Prostate gland (tissue), 2 donors: ENCODE results near the gene EPN3. TPM values are rescaled to one million over a fixed set of nuclear protein-coding genes. Genes with fewer than 3 reads are reported as not detected.
A peak's percentile ranks its signal among the peaks of the same experiment; 100 is the strongest.

ENCODE experiments used
- DNase-seq: peaks from one replicate; pipeline ENCODE4 v3.0.0-alpha.2; 2019; ENCODE audit warnings: low spot score
- H3K27ac ChIP-seq, 2 donors: fragments of 200-600 bp; sonication (generic); 2 replicates each; pipeline ENCODE4 v1.5.1; 2017 to 2019
- H3K27me3 ChIP-seq: fragments of 200-600 bp; sonication (generic); replicated peaks from 2 replicates; pipeline ENCODE4 v1.5.1; 2019; ENCODE audit not compliant: insufficient read depth
- H3K36me3 ChIP-seq, 2 donors: fragments of 200-600 bp; sonication (generic); 1 replicate in 1 of 2; 2 replicates in 1 of 2; pipeline versions ENCODE4 v1.5.1 to v1.8.1; 2017 to 2019
- H3K4me1 ChIP-seq: fragments of 200-600 bp; sonication (generic); replicated peaks from 2 replicates; pipeline ENCODE4 v1.5.1; 2019
- H3K4me3 ChIP-seq, 2 donors: fragments of 200-600 bp; sonication (generic); 2 replicates each; pipeline ENCODE4 v1.5.1; 2017 to 2019
- H3K9me3 ChIP-seq: fragments of 200-600 bp; sonication (generic); 2 replicates; pipeline ENCODE4 v1.5.1; 2017
- CTCF ChIP-seq, 4 experiments: fragments of 200-600 bp in 2 of 4; fragments of 450-650 bp in 2 of 4; sonication (generic) in 2 of 4; IDR thresholded peaks; 1 replicate in 3 of 4; 2 replicates in 1 of 4; pipeline ENCODE4 v1.5.1; 2016 to 2019; ENCODE audit warnings: antibody characterized with exemption in 4 of 4, mild to moderate bottlenecking in 2 of 4, moderate library complexity in 2 of 4
- POLR2A ChIP-seq: fragments of 450-650 bp; IDR thresholded peaks from one replicate; pipeline ENCODE4 v1.6.1; 2016; ENCODE audit warnings: antibody characterized with exemption, mild to moderate bottlenecking
- POLR2AphosphoS5 ChIP-seq: sonication (generic); formaldehyde crosslinking; IDR thresholded peaks from one replicate; pipeline ENCODE4 v1.6.1; 2017; ENCODE audit warnings: antibody characterized with exemption
- WGBS: methylation state at CpG from one replicate; pipeline ENCODE4 v1.1.5; 2018; 5-methylcytosine and 5-hydroxymethylcytosine counted together
- intact Hi-C: fragments of 100-400 bp; cut with DNase I; formaldehyde crosslinking; loops from one replicate; pipeline ENCODE4 v1.14.2; 2022
- total RNA-seq, 2 donors: library from RNA; depleted of rRNA; stranded (reverse); fragments of >200 nt; gene quantifications; one replicate each; pipeline ENCODE4 v1.1.0, GENCODE V29; 2016

EPN3 gene
- total RNA-seq, 2 donors from 2014 or later, result 60.8 to 108 TPM

- Histone ChIP-seq H3K27ac (no peak overlapping the region), H3K27me3 (peaks cover 10% of the 10 kb centered on the region), H3K4me3 (peak overlapping the region; percentile 37 to 43), H3K4me1 (peaks cover 19% of the 10 kb centered on the region), H3K9me3 (no peaks in the 10 kb centered on the region), H3K36me3 (no peaks in the 10 kb centered on the region)
- no peak for DNase-seq
- TF ChIP-seq POLR2AphosphoS5 (no peak), CTCF (IDR thresholded peaks at IDR 0.05) (no peak)
- intact Hi-C loops, result no loop called here
- 0% methylated on average over 40 of the region's 88 CpGs for WGBS
Observed at GRCh38 chr17:50560931-50561745, 28.6 kb downstream of the EPN3 start.

- TF ChIP-seq POLR2A, result no peak
- TF ChIP-seq POLR2AphosphoS5, result no peak
- no peak for TF ChIP-seq CTCF (IDR thresholded peaks at IDR 0.05)
- 3% methylated on average over 18 of the region's 27 CpGs for WGBS
- DNase-seq, result no peak
- H3K36me3 ChIP-seq, result no peaks in the 10 kb centered on the region
- no peak overlapping the region for H3K4me3 ChIP-seq
- H3K4me1 ChIP-seq, result peaks cover 19% of the 10 kb centered on the region
- H3K27me3 ChIP-seq, result peaks cover 10% of the 10 kb centered on the region
- no peak overlapping the region for H3K27ac ChIP-seq
- intact Hi-C loops, result no loop called here
- H3K9me3 ChIP-seq, result no peaks in the 10 kb centered on the region
Observed at GRCh38 chr17:50561746-50562141, 29.2 kb downstream of the EPN3 start.

- no peak overlapping the region for H3K27ac ChIP-seq
- H3K36me3 ChIP-seq, result no peaks in the 10 kb centered on the region
- H3K27me3 ChIP-seq, result peaks cover 10% of the 10 kb centered on the region
- 33% methylated on average over 20 of the region's 22 CpGs for whole genome bisulfite sequencing
- no peak for TF ChIP-seq POLR2A
- H3K4me3 ChIP-seq, result no peak overlapping the region
- H3K4me1 ChIP-seq, result peaks cover 19% of the 10 kb centered on the region
- H3K9me3 ChIP-seq, result no peaks in the 10 kb centered on the region
- intact Hi-C loops, result no loop called here
- no peak for DNase-seq
Observed at GRCh38 chr17:50562242-50563091, 29.9 kb downstream of the EPN3 start.

- intact Hi-C loops, result no loop called here
- H3K36me3 ChIP-seq, result no peaks in the 10 kb centered on the region
- peaks cover 19% of the 10 kb centered on the region for H3K4me1 ChIP-seq
- H3K9me3 ChIP-seq, result no peaks in the 10 kb centered on the region
- H3K4me3 ChIP-seq, result no peak overlapping the region
- no peak overlapping the region for H3K27ac ChIP-seq
- no peak for DNase-seq
- 68% methylated on average over 4 of the region's 4 CpGs for WGBS
- TF ChIP-seq POLR2AphosphoS5 (no peak), POLR2A (no peak), CTCF (IDR thresholded peaks at IDR 0.05) (no peak)
- peaks cover 10% of the 10 kb centered on the region for H3K27me3 ChIP-seq
Observed at GRCh38 chr17:50563092-50563511, 30.6 kb downstream of the EPN3 start.

GRCh38 chr17:50564916-50565315, 32.4 kb downstream of the EPN3 start:
- intact Hi-C loops, result no loop called here
- no peaks in the 10 kb centered on the region for H3K9me3 ChIP-seq
- H3K36me3 ChIP-seq, result no peaks in the 10 kb centered on the region
- WGBS, result 14% methylated on average over 18 of the region's 19 CpGs
- no peak overlapping the region for H3K27ac ChIP-seq
- TF ChIP-seq POLR2AphosphoS5, result no peak
- no peak for TF ChIP-seq CTCF (IDR thresholded peaks at IDR 0.05)
- TF ChIP-seq POLR2A, result no peak
- no peak for DNase-seq
- peaks cover 8% of the 10 kb centered on the region for H3K27me3 ChIP-seq
- peaks cover 10% of the 10 kb centered on the region for H3K4me1 ChIP-seq
- H3K4me3 ChIP-seq, result no peak overlapping the region
